ENCODE measurements around the gene FICD. TPM values are rescaled to one million over a fixed set of nuclear protein-coding genes. Genes with fewer than 3 reads are reported as not detected.

Gene FICD
- total RNA-seq, 6 experiments from 2014 or later, result 8.5 to 12.1 (median 9.9) TPM

DNA sequence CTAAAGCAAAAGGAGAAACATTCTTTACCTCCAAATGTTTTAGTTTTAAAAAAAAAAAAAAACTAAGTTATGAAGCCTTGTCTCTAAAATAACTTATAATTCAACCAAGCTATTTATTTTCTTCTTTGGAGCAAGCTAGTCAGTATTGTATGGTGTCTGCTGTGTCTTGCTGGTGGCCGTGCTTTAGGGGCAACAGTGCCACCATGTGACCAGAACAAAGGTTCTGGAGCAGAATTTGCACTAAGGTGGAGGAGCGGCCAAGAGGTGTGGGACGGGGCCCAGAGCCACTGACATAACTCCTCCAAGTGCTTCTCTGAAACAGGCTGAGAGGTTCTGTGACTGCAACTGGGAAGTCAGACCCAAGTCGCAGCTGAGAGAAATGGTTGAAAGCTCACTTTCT lies 4.5 kb downstream of the FICD start:
- peaks cover 32% of the 10 kb centered on the region for H3K4me1 Mint-ChIP-seq (ENCODE audit: low read depth)
- peaks cover 3% of the 10 kb centered on the region; the same call in 1 of the 2 replicates for H3K27me3 Mint-ChIP-seq (ENCODE audit: insufficient read depth)
- peak overlapping the region; percentile 32; the same call in 1 of the 2 replicates for H3K27ac Mint-ChIP-seq
- H3K36me3 Mint-ChIP-seq (ENCODE audit: low read depth), result peaks cover 30% of the 10 kb centered on the region
- no peak for DNase-seq
- H3K4me3 Mint-ChIP-seq, result no peak overlapping the region
- H3K9me3 Mint-ChIP-seq, result no peaks in the 10 kb centered on the region
- TF ChIP-seq, protein P1, sequence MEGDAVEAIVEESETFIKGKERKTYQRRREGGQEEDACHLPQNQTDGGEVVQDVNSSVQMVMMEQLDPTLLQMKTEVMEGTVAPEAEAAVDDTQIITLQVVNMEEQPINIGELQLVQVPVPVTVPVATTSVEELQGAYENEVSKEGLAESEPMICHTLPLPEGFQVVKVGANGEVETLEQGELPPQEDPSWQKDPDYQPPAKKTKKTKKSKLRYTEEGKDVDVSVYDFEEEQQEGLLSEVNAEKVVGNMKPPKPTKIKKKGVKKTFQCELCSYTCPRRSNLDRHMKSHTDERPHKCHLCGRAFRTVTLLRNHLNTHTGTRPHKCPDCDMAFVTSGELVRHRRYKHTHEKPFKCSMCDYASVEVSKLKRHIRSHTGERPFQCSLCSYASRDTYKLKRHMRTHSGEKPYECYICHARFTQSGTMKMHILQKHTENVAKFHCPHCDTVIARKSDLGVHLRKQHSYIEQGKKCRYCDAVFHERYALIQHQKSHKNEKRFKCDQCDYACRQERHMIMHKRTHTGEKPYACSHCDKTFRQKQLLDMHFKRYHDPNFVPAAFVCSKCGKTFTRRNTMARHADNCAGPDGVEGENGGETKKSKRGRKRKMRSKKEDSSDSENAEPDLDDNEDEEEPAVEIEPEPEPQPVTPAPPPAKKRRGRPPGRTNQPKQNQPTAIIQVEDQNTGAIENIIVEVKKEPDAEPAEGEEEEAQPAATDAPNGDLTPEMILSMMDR (IDR thresholded peaks at IDR 0.05), result peak; percentile 40

DNA sequence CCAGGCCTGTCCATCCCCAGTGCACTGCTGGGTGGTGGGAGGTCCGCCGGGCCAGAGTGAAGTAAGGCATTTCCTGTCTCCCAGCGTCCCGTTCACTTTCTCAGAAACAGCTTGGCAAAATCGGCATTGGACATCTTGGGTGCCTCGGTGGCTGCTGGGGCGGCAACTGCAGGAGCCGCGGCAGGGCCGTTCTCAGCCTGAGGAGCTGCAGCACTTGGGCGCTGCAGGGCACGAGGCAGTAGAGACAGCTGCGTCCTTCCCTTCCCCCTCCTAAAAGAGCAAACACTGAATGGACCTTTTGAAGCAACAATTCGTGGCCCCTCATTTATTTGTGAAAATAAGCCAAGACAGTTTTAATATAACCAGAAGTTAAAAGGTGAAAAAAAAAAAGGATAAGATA lies 8.3 kb downstream of the FICD start:
- H3K9me3 Mint-ChIP-seq, result no peaks in the 10 kb centered on the region
- DNase-seq, result no peak
- no peak overlapping the region for H3K27ac Mint-ChIP-seq
- H3K36me3 Mint-ChIP-seq (ENCODE audit: low read depth), result peaks cover 50% of the 10 kb centered on the region
- H3K4me3 Mint-ChIP-seq, result no peak overlapping the region
- peaks cover 43% of the 10 kb centered on the region for H3K4me1 Mint-ChIP-seq (ENCODE audit: low read depth)
- TF ChIP-seq, protein P1 (IDR thresholded peaks at IDR 0.05), result no peak
- peaks cover 5% of the 10 kb centered on the region for H3K27me3 Mint-ChIP-seq (ENCODE audit: insufficient read depth)

DNA sequence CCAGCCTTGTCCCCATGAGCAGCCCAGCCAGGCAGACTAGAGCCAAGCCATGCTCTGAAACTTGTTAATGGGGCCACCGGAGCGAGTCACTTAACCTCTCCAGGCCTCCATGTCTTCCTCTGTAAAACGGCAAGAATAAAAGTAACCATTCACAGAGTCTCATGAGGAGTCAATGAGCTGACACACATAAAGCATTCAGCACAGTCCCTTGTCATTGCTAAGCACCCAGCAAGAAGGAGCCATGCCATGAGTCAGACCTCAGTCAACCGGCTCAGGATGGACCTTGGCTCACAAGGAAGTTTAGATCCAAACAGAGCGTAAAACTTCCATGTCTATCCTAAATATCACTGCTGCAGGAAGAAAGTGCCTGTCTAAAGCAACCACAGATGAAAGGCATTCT lies 10.6 kb downstream of the FICD start:
- Mint-ChIP-seq H3K4me1 (ENCODE audit: low read depth) (peaks cover 32% of the 10 kb centered on the region), H3K27me3 (ENCODE audit: insufficient read depth) (peaks cover 7% of the 10 kb centered on the region), H3K36me3 (ENCODE audit: low read depth) (peaks cover 52% of the 10 kb centered on the region), H3K27ac (peak overlapping the region; percentile 91), H3K9me3 (no peaks in the 10 kb centered on the region), H3K4me3 (peak overlapping the region; percentile 4; the same call in 1 of the 2 replicates)
- peak; percentile 82 for DNase-seq
- TF ChIP-seq, protein P1 (IDR thresholded peaks at IDR 0.05), result no peak

DNA sequence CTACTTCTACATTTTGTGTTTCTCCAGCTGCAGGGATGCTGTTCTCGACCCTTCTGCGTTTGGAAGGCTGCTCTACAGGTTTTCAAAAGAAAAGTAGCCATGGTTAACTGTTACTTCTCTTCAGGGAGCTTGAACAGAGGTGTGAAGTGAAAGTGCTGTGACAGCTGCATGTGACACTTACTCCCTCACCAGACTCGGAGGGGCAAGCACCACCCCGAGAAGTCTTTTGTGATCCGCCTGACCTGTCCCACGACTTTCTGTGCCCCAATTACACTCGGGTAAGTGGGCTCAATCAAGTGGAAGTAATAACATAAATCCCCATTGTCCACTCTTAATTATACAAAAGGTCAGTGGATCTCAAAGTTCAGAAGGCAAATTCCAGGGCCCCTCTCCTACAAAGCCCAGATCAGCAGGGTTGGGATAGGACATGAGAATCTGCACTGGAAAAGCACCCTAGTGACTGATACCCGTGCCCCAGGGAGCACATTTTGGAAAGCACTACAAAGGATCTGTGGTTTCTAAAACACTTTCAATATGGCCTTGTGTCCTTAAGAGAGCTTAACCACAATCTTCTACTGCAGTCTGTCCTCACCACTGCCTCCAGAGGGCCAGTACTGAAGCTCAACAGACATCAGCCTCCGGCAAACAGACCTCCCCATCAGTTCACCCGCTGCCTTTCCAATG lies 11.5 kb downstream of the FICD start:
- TF ChIP-seq, protein P1 (IDR thresholded peaks at IDR 0.05), result peak; percentile 35
- peak; percentile 70 for DNase-seq
- Mint-ChIP-seq H3K4me1 (ENCODE audit: low read depth) (peaks cover 32% of the 10 kb centered on the region), H3K27ac (peak overlapping the region; percentile 91), H3K36me3 (ENCODE audit: low read depth) (peaks cover 47% of the 10 kb centered on the region), H3K9me3 (no peaks in the 10 kb centered on the region), H3K27me3 (ENCODE audit: insufficient read depth) (peaks cover 7% of the 10 kb centered on the region), H3K4me3 (0 out of 2 replicates have a peak overlapping the region, but pooled peaks have one; percentile 47)

DNA sequence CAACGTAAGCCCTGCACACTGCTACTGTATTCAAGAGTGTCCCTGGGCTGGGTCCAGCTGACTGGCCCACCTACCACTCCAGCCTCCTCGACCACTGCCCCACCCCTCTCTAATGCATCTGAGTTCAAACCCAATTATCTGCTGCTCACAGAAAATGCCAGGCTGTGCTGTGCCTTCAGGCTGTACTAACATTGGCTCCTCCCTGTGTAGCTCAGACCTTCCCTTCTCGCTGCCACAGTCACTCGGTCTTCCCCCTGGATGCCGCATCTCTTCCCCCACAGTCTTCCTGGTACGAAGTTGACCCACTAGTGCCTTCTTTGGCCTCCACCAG lies 12.1 kb downstream of the FICD start:
- no peak overlapping the region for H3K4me3 Mint-ChIP-seq
- DNase-seq, result no peak
- no peaks in the 10 kb centered on the region for H3K9me3 Mint-ChIP-seq
- H3K4me1 Mint-ChIP-seq (ENCODE audit: low read depth), result peaks cover 32% of the 10 kb centered on the region
- TF ChIP-seq, protein P1 (IDR thresholded peaks at IDR 0.05), result no peak
- H3K27ac Mint-ChIP-seq, result peak overlapping the region; percentile 91
- peaks cover 47% of the 10 kb centered on the region for H3K36me3 Mint-ChIP-seq (ENCODE audit: low read depth)
- peaks cover 7% of the 10 kb centered on the region for H3K27me3 Mint-ChIP-seq (ENCODE audit: insufficient read depth)

Measured in HFFc6 (cell line).